ENCODE data around the gene CBFA2T2.

- TF ChIP-seq POLR2A (IDR thresholded peaks at IDR 0.05): no peak
- TF ChIP-seq CTCF (IDR thresholded peaks at IDR 0.05): no peak
These were observed 28.2 kb downstream of the CBFA2T2 start for GRCh38 chr20:33518071-33518470.
